SH-SY5Y (cell line): ENCODE results near the gene FOXP1.

Source experiments
- GATA2 ChIP-seq: IDR thresholded peaks from 2 replicates; pipeline ENCODE4 v1.6.1; 2011; ENCODE audit warnings: mild to moderate bottlenecking, low read depth, low read length
- GATA3 ChIP-seq: IDR thresholded peaks from 2 replicates; pipeline ENCODE4 v1.6.1; 2011; ENCODE audit warnings: low read depth, mild to moderate bottlenecking, low read length, moderate library complexity

The FOXP1 gene

DNA sequence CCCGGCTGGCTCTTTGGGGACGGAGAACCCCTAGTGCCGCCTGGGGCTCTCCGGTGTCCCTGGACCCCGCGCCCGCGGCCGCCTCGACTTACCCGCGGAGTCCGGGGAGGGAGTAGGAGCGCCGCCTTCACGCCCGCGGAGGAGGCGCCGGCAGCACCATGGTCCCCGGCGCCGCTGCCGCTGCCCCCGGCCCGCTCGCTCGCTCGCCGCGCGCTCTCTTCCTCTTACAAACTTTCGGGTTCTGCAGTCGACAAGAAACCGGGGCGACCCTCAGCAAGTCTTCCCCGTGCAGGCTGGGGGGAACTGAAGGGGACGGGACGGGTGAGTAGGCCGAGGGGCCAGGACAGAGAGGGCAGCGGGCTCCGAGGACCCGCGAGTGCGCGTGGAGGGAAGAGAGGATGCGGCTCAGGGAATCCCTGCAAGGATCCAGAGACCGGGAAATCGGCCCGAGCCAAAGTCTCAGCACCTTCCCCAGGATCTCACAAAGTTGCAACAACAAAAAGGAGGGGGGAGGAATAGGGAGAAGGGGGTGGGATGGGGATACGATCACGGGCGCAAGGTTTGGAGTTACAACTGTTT, 2.0 kb downstream of the FOXP1 start:
- no peak for TF ChIP-seq GATA3
- TF ChIP-seq GATA2: 0 out of 2 replicates have a peak, but pooled peaks have one; percentile 8

DNA sequence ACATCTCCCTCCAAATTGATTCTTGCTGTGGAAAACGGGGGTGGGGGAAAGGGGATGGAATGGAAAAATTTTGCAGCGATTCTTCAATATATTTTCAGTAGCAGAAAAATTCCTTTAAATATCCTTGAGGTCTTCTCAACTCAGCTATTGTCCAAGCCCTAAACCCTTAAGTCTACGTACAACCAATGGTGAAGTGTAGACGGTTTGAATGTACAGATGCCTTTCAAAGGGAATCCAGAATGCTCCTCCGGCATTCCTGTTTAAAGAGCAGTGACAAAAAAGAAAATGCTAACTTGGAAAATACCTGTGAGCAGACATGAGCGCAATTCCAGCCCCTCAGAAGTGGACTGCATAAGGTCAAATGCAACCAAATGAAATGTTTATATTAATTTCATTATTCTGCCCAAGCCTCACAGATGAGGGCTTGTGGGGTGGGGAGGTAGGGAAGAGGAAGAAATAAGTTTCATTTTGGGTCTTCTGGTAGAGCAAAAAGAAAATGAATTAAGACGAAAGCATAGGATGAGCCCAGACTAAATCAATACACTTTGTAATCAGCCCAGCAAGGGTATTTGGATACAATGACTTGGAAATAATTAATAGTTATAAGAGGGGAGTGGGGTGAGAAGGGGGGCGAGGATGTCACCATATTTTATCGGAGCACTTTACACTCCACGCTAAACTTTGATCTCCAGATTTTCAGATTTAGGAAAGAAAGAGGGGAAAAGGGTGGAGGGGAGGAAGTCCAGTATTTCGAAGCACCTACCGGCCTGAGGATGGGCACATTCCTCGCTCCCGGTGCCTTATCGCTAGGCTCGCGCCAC, 2.7 kb downstream of the FOXP1 start:
- TF ChIP-seq GATA2 (no peak), GATA3 (no peak)

DNA sequence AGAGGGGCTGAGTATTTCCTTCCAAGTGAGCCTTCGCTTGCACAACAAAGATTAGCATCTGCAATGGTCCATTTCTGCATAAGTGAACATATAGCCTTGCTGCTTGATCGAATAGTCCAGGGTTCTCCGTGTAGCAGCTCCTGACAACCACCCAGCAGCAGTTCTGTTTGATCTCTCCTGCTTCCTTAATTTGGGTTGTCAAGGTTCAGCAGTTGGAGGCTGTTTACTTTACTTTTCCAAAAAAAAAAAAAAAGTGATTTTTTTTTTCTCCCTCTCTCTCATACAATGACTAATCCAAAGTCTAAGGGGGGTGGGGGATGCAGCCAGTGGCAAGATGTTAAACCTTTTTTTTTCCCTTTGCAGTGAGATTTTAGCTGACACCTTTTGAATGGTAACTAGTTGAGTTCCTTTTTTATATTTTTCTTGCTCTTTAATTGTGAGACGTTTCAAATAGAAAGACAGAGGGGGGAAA, 3.6 kb downstream of the FOXP1 start:
- no peak for TF ChIP-seq GATA3
- TF ChIP-seq GATA2: peak; percentile 30; the same call in 1 of the 2 replicates

DNA sequence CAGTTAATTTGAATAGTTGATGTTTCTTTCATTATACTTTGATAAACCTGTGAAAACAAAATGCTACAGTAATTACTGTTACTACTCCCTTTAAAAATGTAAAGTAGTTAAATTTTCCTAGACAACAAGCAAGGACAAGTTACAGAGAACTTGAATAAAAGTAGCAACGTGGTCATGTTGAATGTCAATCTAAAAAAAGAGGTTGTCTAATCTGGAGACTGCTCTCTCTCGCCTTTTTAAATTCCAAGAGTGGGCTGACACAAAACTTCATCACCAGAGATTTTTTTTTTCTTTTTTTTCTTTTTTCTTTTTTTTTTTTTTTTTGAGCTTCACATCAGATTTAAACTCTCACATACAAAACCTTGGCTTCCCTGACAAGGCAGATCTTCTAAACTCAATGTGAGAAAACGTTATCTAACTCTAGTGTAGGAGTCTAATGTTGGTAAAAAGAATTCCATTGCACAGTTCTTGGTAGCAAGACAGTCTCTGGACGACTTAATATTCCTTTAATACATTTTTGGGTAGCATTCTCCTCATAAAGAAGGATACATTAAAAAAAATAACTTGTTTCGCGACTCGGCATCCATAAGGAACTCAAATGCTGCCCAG, 4.1 kb downstream of the FOXP1 start:
- TF ChIP-seq GATA2 (no peak), GATA3 (no peak)

DNA sequence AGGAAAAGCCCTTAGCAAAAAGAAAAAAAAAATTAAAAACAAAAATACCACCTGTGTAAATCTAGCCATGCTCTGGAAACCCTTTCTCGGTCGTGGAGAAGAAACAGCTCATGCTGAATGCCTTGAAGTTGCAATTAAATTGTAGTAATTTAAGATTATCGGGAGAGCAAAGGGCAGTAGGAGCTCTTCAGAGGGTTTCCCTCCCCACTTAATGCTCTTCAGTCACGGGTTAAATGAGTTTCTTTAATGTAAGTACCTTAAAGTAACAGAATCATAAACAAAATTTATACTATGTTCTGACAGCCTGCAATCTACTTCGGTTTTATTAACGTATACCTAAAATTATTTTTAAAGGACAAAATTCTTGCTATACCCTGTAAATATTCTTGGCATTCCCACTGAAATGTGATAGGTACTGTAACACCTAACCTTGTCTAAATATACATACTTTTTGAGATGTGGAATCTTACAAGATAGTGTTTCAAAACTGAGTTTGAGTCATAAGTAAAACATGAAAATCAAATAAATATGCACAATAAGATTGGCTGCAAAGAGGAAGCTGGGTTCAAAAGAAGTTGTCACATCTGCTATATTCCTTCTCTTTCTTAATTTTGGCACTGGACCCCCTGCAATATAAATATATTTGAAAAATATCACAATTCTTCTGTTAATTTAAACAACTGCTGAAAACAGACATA, 5.3 kb downstream of the FOXP1 start:
- TF ChIP-seq GATA3 (no peak), GATA2 (no peak)

DNA sequence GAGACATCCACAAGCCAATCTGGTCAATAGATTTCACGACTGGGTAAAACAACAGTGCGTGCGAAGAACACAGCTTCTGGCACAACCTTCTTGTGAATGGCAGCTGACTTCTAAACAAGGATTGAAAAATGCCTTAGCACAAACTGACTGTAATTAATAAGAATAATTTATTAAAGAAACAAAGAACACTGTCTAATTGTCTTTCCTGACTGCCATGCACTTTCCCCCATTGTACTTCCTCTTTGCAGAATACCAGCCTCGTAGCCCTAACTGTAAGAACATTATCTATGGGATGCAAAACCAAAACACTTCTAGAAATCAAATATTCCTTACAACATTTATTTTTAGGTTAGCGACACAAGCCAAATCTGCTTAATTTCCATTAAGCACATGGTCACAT, 6.5 kb downstream of the FOXP1 start:
- TF ChIP-seq GATA3: no peak
- no peak for TF ChIP-seq GATA2

DNA sequence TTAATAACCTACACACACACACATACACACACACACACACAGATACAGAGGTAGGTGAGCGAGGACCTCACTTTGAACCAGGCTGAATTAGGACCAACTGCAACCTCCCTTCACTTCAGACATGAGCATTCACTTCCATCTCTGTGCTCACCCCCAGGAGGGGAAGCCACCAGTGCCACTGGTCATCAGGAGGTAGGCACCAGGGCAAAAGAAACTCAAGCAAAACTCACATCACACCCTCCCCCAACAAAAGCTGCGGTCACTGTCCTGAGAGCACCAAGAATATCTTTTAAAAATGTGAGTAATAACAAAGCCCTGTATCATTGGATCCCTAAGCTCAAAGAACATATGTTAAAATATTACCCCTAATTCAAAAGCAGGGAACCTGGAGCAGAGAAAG, 8.1 kb downstream of the FOXP1 start:
- TF ChIP-seq GATA2: no peak
- no peak for TF ChIP-seq GATA3

DNA sequence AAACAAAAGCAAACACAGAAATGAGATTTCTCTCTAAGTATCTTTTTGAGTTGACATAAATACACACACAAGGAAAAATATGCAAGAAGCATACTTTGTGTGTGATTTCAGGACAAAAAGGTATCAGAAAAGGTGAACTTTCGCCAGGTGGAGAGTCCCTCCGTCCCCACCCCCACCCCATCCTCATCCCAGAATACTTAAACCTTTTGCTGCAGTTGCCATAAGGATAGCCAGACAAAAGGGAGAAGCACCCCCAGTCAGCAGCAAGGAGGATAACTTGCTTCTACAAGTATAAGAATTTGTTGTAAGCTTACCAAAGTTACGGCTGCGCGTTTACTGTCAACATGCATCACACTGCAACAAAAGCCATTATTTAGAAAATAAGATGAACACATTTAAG, 10.3 kb downstream of the FOXP1 start:
- TF ChIP-seq GATA2: no peak
- no peak for TF ChIP-seq GATA3

DNA sequence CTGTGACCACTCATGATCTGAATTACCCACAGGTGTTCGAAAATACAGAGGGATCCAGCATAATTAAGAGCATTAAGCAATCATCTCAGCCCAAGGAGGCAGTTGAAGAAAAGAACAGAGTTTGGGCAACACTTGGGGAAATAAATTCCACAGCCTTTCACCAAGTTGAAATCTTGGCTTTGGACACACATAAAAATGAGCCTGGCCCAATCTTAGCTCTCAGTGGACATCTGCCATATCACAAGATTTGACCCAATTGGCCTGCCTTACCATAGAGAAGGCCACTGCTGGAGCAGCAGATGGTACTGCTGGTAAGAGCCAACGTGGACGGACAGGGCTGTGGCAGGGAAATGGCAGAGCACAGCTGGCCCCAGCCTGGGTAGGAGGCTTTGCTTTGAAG, 13.0 kb downstream of the FOXP1 start:
- no peak for TF ChIP-seq GATA2
- no peak for TF ChIP-seq GATA3

DNA sequence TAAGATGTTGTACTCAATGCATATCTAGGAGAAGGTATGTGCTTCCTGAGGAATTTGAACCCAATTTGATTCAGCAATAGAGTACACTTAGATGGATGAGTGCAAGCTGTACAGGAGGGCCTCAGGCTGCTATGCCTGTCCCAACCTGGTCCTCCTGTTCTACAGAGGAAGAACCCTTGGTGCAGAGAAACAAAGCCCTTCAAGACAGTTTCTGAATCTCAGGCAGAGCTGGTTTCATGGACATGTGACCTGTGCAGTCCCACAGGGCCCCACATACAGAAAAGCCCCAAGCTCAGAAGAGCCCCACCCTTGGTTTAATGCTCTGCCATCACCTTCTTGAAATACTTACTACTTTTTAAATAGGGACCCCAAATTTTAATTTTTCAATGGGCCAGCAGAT, 15.3 kb downstream of the FOXP1 start:
- TF ChIP-seq GATA3 (no peak), GATA2 (no peak)

DNA sequence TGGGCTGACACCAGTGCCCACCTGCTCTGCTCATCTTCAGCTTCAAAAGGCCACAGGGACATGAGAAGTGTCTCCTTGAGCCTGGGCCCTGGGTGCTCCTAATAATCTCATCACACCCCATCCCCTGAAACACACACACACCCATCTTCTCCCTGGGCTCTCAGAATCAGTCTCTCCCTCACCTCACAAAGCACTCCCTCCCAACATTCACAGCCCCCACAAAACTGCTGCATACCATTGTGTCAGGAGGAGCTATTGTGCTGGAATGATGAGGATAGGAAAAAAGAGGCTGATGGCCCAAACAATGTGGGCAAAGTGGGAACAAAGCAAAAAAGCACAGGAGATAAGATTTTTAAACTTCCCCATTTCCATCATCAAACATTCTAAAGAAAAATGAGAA, 16.8 kb downstream of the FOXP1 start:
- TF ChIP-seq GATA3 (no peak), GATA2 (no peak)

DNA sequence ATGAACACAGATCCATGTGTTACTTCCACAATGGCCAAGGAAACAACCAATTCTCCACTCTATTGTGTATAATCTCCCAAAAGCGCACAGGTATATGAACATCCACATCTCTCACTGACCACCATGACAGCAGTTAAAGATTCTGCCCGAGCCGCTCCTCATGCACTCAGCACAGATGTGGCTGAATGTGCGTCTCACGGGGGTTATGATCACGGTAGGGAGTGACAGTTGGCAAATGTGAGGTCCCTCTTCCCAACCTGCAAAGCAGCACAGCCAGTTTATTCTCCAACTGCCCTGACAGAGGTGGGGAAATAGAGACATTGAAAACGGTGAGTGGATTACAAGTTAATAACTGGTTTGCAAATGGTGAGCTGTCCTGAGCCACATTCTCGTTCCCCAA, 17.6 kb downstream of the FOXP1 start:
- TF ChIP-seq GATA2 (no peak), GATA3 (no peak)

DNA sequence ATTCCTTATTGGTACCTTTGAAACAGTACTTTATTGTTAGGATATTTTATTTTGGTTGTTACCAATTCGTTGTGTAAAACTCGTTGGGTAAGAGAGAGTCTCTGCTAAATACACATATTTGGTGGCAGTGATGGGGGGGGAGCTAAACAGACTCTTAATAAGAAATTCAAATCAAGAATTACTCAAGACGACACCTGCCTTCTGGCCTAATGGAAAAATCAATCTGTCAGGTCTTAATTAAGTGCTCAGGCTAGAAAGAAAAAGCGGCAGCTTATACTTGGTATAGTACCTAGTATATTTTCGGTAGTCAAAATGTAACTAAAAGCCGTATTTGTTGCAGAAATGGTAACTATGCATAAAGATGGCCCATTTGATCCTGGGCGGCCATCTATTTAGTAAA, 18.2 kb downstream of the FOXP1 start:
- TF ChIP-seq GATA3 (no peak), GATA2 (no peak)

DNA sequence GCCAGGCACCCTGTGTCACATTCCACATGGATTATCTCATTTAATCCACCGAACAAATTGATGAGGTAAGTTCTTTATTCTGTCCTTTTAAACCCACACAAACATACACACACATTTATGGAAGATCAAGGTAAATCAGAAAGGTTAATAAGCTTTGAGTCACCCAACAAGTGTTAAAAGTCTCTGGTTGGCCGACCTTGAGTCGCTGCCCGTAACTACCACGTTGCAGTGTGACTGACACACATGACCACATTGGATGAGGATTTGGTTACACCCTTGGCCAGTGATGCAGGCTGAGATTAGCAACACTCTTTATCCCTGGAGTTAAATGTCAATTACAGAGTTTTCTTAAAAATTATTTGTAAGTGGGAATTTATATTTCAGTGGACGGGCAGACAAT, 19.2 kb downstream of the FOXP1 start:
- TF ChIP-seq GATA3 (no peak), GATA2 (no peak)

DNA sequence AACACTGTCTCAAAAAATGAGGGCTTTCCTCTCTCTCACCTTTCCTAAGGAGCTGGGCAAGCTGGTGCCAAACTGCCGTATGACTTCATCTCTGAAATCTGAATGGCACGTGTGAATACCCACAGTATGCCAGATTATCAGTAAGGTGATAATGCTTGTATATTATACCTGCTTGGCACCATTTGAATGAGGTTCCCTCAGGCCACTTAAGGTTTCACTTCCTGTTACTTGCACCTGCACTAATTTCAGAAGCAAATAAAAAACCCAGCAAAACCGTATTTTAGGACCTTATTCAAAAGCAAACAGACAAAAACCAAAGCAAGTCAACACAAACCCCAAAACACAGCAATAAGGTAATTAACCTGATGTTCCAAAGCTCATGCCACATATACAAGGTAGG, 19.7 kb downstream of the FOXP1 start:
- no peak for TF ChIP-seq GATA2
- TF ChIP-seq GATA3: no peak

DNA sequence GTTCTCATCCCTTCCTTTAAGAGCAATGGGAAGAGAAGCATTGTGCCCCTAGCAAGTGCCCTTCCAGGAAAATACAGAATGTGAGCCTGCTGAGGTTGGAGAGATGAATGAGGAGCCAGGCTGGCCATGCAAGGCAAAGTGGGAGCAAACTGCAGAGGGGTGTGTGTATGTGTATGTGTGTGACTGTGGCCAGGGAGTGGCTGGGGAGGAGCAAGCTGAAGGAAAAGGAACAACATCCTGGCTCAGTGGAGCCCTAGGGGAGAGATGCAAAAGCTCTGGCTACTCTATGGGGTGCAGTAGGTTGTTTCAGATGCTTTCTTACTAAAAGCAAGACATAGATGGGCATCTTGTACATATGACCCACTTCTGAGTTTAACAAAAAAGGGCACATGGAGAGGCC, 20.6 kb downstream of the FOXP1 start:
- TF ChIP-seq GATA3 (no peak), GATA2 (no peak)

DNA sequence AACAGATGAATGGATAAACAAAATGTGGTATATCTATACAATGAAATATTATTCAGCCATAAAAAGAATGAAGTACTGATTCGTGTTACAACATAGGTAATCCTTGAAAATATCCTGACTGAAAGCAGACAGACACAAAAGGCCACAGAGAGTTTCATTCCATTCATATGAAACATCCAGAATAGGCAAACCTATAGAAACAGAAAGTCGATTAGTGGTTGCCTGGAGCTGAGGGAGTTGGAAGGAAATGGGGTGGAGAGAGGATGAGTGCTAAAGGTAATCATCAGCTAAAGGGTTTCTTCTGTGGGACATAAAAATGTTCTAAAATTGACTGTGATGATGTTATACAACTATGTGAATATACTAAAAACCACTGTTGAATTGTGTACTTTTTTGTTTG, 22.9 kb downstream of the FOXP1 start:
- TF ChIP-seq GATA3 (no peak), GATA2 (no peak)
